GM21515 (cell line): ENCODE results near the gene COL8A1.

Source experiments
- ATAC-seq: cut with Tn5 transposase; IDR thresholded peaks from one replicate; pipeline ENCODE4 v1.9.1; 2021; ENCODE audit not compliant: unreplicated experiment

COL8A1 gene

GRCh38 chr3:99637368-99638111 is 854 bp upstream of the COL8A1 start:
- ATAC-seq: no peak

GRCh38 chr3:99639579-99639978 is 1.2 kb downstream of the COL8A1 start:
- ATAC-seq: no peak

- ATAC-seq: no peak
These were observed 1.9 kb downstream of the COL8A1 start for GRCh38 chr3:99640214-99640851.

- ATAC-seq: no peak
These were observed 3.1 kb downstream of the COL8A1 start for GRCh38 chr3:99641480-99641879.

GRCh38 chr3:99641982-99642381 is 3.6 kb downstream of the COL8A1 start:
- no peak for ATAC-seq

- no peak for ATAC-seq
These were observed 5.6 kb downstream of the COL8A1 start for GRCh38 chr3:99644017-99644416.

- ATAC-seq: no peak
These were observed 6.4 kb downstream of the COL8A1 start for GRCh38 chr3:99644746-99645145.

- no peak for ATAC-seq
These were observed 7.1 kb downstream of the COL8A1 start for GRCh38 chr3:99645277-99646106.

GRCh38 chr3:99646107-99646435 is 7.7 kb downstream of the COL8A1 start:
- no peak for ATAC-seq

- no peak for ATAC-seq
These were observed 8.7 kb downstream of the COL8A1 start for GRCh38 chr3:99647081-99647480.

GRCh38 chr3:99648101-99648500 is 9.7 kb downstream of the COL8A1 start:
- ATAC-seq: no peak

- ATAC-seq: no peak
These were observed 10.1 kb downstream of the COL8A1 start for GRCh38 chr3:99648516-99648915.

- ATAC-seq: no peak
These were observed 13.1 kb downstream of the COL8A1 start for GRCh38 chr3:99651531-99651930.

- no peak for ATAC-seq
These were observed 18.2 kb downstream of the COL8A1 start for GRCh38 chr3:99656624-99657023.

GRCh38 chr3:99658274-99658673 is 19.9 kb downstream of the COL8A1 start:
- no peak for ATAC-seq

- ATAC-seq: no peak
These were observed 20.6 kb downstream of the COL8A1 start for GRCh38 chr3:99659032-99659431.

GRCh38 chr3:99659951-99660350 is 21.6 kb downstream of the COL8A1 start:
- no peak for ATAC-seq

GRCh38 chr3:99662838-99663570 is 24.6 kb downstream of the COL8A1 start:
- no peak for ATAC-seq

GRCh38 chr3:99663977-99664376 is 25.6 kb downstream of the COL8A1 start:
- no peak for ATAC-seq

GRCh38 chr3:99665017-99665416 is 26.6 kb downstream of the COL8A1 start:
- ATAC-seq: no peak

GRCh38 chr3:99666201-99666600 is 27.8 kb downstream of the COL8A1 start:
- ATAC-seq: no peak
